ENCODE results near the gene SPRY4.

- TF ChIP-seq EZH2phosphoT487 (IDR thresholded peaks at IDR 0.05; ENCODE audit: insufficient read depth, low read depth) (no peak), EZH2 (IDR thresholded peaks at IDR 0.05; ENCODE audit: insufficient read depth, poor library complexity, severe bottlenecking) (no peak)
Measured at GRCh38 chr5:142262683-142263082, 62.1 kb downstream of the SPRY4 start.

Data from GM23248 (cell line).